Vagina (tissue), 2 donors: ENCODE measurements around the gene TMEM79. TPM values are rescaled to one million over a fixed set of nuclear protein-coding genes. Genes with fewer than 3 reads are reported as not detected.

ENCODE experiments used
- DNase-seq, 2 donors: peaks; one replicate each; pipeline ENCODE4 v3.0.0-alpha.2; 2017; ENCODE audit errors: extremely low spot score in 2 of 2
- H3K27ac ChIP-seq: fragments of 200-600 bp; sonication (generic); one replicate; pipeline ENCODE4 v1.5.1; 2019
- H3K27me3 ChIP-seq: fragments of 200-600 bp; sonication (generic); one replicate; pipeline ENCODE4 v1.5.1; 2019
- H3K36me3 ChIP-seq, 2 donors: fragments of 200-600 bp; sonication (generic); one replicate each; pipeline ENCODE4 v1.5.1; 2017 to 2019
- H3K4me1 ChIP-seq: fragments of 200-600 bp; sonication (generic); one replicate; pipeline ENCODE4 v1.5.1; 2019
- H3K4me3 ChIP-seq, 2 donors: fragments of 200-600 bp; sonication (generic); 1 replicate in 1 of 2; 2 replicates in 1 of 2; pipeline ENCODE4 v1.5.1; 2016 to 2019
- H3K9me3 ChIP-seq: fragments of 200-600 bp; sonication (generic); one replicate; pipeline ENCODE4 v1.5.1; 2019
- CTCF ChIP-seq, 3 experiments: fragments of 450-650 bp in 2 of 3; fragments of 200-600 bp in 1 of 3; sonication (generic) in 1 of 3; IDR thresholded peaks; one replicate each; pipeline ENCODE4 v1.5.1; 2017 to 2019; ENCODE audit warnings: antibody characterized with exemption in 3 of 3, mild to moderate bottlenecking in 2 of 3, moderate library complexity in 2 of 3
- POLR2A ChIP-seq, 2 donors: fragments of 450-650 bp; IDR thresholded peaks; one replicate each; pipeline ENCODE4 v1.6.1; 2017; ENCODE audit warnings: antibody characterized with exemption in 2 of 2, mild to moderate bottlenecking in 2 of 2, moderate library complexity in 2 of 2
- POLR2AphosphoS5 ChIP-seq, 2 donors: sonication (generic); formaldehyde crosslinking; IDR thresholded peaks; one replicate each; pipeline ENCODE4 v1.9.0; 2017; ENCODE audit warnings: antibody characterized with exemption in 2 of 2, mild to moderate bottlenecking in 2 of 2, low read depth in 1 of 2; ENCODE audit not compliant: insufficient read depth in 1 of 2
- intact Hi-C: fragments of 100-400 bp; cut with DNase I; formaldehyde crosslinking; loops from one replicate; pipeline ENCODE4 v1.15.1; 2023
- total RNA-seq: library from RNA; depleted of rRNA; stranded (reverse); fragments of >200 nt; gene quantifications from one replicate; pipeline ENCODE4 v1.2.3, GENCODE V29; 2016

Gene TMEM79
- total RNA-seq, 1 donor from 2014 or later = 27.3 TPM

- H3K9me3 ChIP-seq = no peaks in the 10 kb centered on the region
- peaks cover 0 to 21% of the 10 kb centered on the region in 2 donors for H3K36me3 ChIP-seq
- H3K27ac ChIP-seq = peak within 1 kb of the TSS; percentile 94
- H3K4me3 ChIP-seq = peak within 1 kb of the TSS; percentile 90 to 94
- H3K4me1 ChIP-seq = peaks cover 52% of the 10 kb centered on the region
- no peaks in the 10 kb centered on the region for H3K27me3 ChIP-seq
- peak; percentile 96 to 97 for TF ChIP-seq POLR2AphosphoS5 (IDR thresholded peaks at IDR 0.05; ENCODE audit: insufficient read depth in 1 of 2, low read depth in 1 of 2)
- TF ChIP-seq CTCF (IDR thresholded peaks at IDR 0.05) = no peak
- TF ChIP-seq POLR2A (IDR thresholded peaks at IDR 0.05) = peak in 1 of 2 donors; percentile 31
- intact Hi-C loops = no loop called here
- DNase-seq = peak in 1 of 2 donors; percentile 97
Observed at GRCh38 chr1:156282479-156283222, 1.5 kb upstream of the TMEM79 start, which contains the start of gene SMG5. Gene SMG5 (minus strand): TSS chr1:156282825. CDS start chr1:156282680, 145 bp downstream.

GRCh38 chr1:156283521-156283920 is 604 bp upstream of the TMEM79 start:
- no peaks in the 10 kb centered on the region for H3K27me3 ChIP-seq
- peak overlapping the region; percentile 94 for H3K27ac ChIP-seq
- H3K9me3 ChIP-seq = no peaks in the 10 kb centered on the region
- no peak for DNase-seq
- H3K4me3 ChIP-seq = peak overlapping the region; percentile 90 to 94
- peaks cover 0 to 18% of the 10 kb centered on the region in 2 donors for H3K36me3 ChIP-seq
- intact Hi-C loops = no loop called here
- TF ChIP-seq POLR2A (IDR thresholded peaks at IDR 0.05) (no peak), CTCF (IDR thresholded peaks at IDR 0.05) (no peak), POLR2AphosphoS5 (IDR thresholded peaks at IDR 0.05; ENCODE audit: insufficient read depth in 1 of 2, low read depth in 1 of 2) (no peak)
- H3K4me1 ChIP-seq = peaks cover 52% of the 10 kb centered on the region

DNA sequence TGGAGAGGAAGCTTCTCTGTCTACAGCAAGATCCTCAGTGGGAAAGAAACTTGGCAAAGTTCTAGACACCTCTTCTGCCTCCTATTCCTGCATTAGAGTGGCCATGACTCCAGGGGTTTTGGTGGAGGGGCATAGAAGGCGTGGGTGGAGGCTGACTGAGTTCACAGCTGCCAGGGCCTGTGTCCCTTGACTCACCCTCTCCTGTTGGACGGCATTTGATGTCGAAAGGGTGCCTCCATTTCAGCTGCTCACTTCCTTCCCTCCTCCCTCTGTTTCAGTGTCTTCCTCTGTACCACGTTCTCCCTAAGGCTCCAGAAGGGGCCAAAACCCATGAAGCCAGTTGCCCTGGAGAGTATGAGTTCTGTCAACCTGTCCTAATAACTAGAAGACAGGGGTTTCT is 632 bp downstream of the TMEM79 start:
- intact Hi-C loops = no loop called here
- H3K4me3 ChIP-seq = peak overlapping the region in 1 of 2 donors; percentile 39
- no peak for DNase-seq
- TF ChIP-seq CTCF (IDR thresholded peaks at IDR 0.05) = no peak
- no peak for TF ChIP-seq POLR2A (IDR thresholded peaks at IDR 0.05)
- TF ChIP-seq POLR2AphosphoS5 (IDR thresholded peaks at IDR 0.05; ENCODE audit: insufficient read depth in 1 of 2, low read depth in 1 of 2) = no peak
- no peaks in the 10 kb centered on the region for H3K27me3 ChIP-seq
- H3K27ac ChIP-seq = peak overlapping the region; percentile 67
- peaks cover 0 to 17% of the 10 kb centered on the region in 2 donors for H3K36me3 ChIP-seq
- peaks cover 52% of the 10 kb centered on the region for H3K4me1 ChIP-seq
- no peaks in the 10 kb centered on the region for H3K9me3 ChIP-seq

- Histone ChIP-seq H3K4me3 (peak overlapping the region in 1 of 2 donors; percentile 39), H3K27me3 (no peaks in the 10 kb centered on the region), H3K36me3 (peaks cover 0 to 17% of the 10 kb centered on the region in 2 donors), H3K9me3 (no peaks in the 10 kb centered on the region), H3K27ac (peak overlapping the region; percentile 67), H3K4me1 (peaks cover 52% of the 10 kb centered on the region)
- intact Hi-C loops = no loop called here
- DNase-seq = no peak
- TF ChIP-seq CTCF (IDR thresholded peaks at IDR 0.05) = no peak
Observed at GRCh38 chr1:156285437-156285836, 1.3 kb downstream of the TMEM79 start.

GRCh38 chr1:156286061-156286460 is 1.9 kb downstream of the TMEM79 start:
- H3K27me3 ChIP-seq = no peaks in the 10 kb centered on the region
- no peak for DNase-seq
- H3K9me3 ChIP-seq = no peaks in the 10 kb centered on the region
- peaks cover 0 to 17% of the 10 kb centered on the region in 2 donors for H3K36me3 ChIP-seq
- H3K27ac ChIP-seq = no peak overlapping the region
- H3K4me3 ChIP-seq = peak overlapping the region in 1 of 2 donors; percentile 39
- TF ChIP-seq POLR2A (IDR thresholded peaks at IDR 0.05) (no peak), POLR2AphosphoS5 (IDR thresholded peaks at IDR 0.05; ENCODE audit: insufficient read depth in 1 of 2, low read depth in 1 of 2) (no peak), CTCF (IDR thresholded peaks at IDR 0.05) (no peak)
- H3K4me1 ChIP-seq = peaks cover 50% of the 10 kb centered on the region
- intact Hi-C loops = no loop called here
